Measurements from ENCODE around the gene TMCO4.

DNA sequence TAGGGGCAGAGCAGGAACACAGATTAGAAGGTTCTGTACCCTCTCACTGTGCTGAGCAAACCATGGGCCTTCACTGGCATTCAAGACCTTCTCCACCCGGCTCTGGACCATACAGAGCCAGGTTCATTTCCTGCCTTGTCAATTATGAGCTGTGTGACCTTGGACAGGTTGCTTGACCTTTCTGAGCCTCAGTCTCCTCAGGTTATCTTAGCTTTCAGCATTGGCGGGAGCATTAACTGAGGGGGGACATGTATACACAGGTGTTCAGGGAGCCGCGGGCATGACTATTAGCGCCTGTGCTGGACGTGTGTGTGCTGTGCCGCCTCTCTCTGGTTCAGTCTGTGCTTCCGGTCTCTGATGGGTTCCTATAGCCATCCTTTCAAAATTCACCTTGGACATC is 102.9 kb downstream of the TMCO4 start:
- no peak for TF ChIP-seq CTCF (IDR thresholded peaks at IDR 0.05 in 2 of 3, conservative IDR thresholded peaks at IDR 0.05 in 1 of 3; ENCODE audit: control insufficient read depth in 2 of 3, extremely low read depth in 1 of 3, insufficient read depth in 1 of 3, low read depth in 3 of 3, low read length in 3 of 3)
- TF ChIP-seq CBFB (IDR thresholded peaks at IDR 0.05; ENCODE audit: low read depth), result no peak
- no peak for TF ChIP-seq SMC3 (IDR thresholded peaks at IDR 0.05; ENCODE audit: borderline replicate concordance, low read length)
- no peak for TF ChIP-seq NRF1 (conservative IDR thresholded peaks at IDR 0.05; ENCODE audit: low read depth, low read length)
- TF ChIP-seq, protein P1, sequence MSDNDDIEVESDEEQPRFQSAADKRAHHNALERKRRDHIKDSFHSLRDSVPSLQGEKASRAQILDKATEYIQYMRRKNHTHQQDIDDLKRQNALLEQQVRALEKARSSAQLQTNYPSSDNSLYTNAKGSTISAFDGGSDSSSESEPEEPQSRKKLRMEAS (IDR thresholded peaks at IDR 0.05; ENCODE audit: low read depth, low read length), result no peak
- no peak for TF ChIP-seq POLR2A (IDR thresholded peaks at IDR 0.05; ENCODE audit: low read depth, low read length)
- TF ChIP-seq POLR2AphosphoS5 (IDR thresholded peaks at IDR 0.05; ENCODE audit: low read length), result no peak
- TF ChIP-seq MXI1 (IDR thresholded peaks at IDR 0.05; ENCODE audit: low read depth, low read length), result no peak
